K562 (cell line): ENCODE data around the gene NCR1. TPM values are rescaled to one million over a fixed set of nuclear protein-coding genes. Genes with fewer than 3 reads are reported as not detected.

Experiments used
- AFF4 ChIP-seq: sonication (generic); formaldehyde crosslinking; IDR thresholded peaks from 2 replicates; pipeline ENCODE4 v1.8.0; 2023; ENCODE audit warnings: mild to moderate bottlenecking, missing genetic modification reagents
- CHD7 ChIP-seq: fragments of 200-600 bp; sonication (generic); IDR thresholded peaks from one replicate; pipeline ENCODE4 v1.6.1; 2012; ENCODE audit warnings: mild to moderate bottlenecking, low read depth, low read length, inconsistent platforms
- FOXJ2 ChIP-seq: fragments of 200-800 bp; sonication (Bioruptor generic); IDR thresholded peaks from 2 replicates; pipeline ENCODE4 v1.6.1; 2016; ENCODE audit warnings: missing genetic modification characterization, missing compliant biosample characterization
- IRF2 ChIP-seq: sonication (generic); formaldehyde crosslinking; IDR thresholded peaks from 2 replicates; pipeline ENCODE4 v1.8.1; 2022; ENCODE audit warnings: mild to moderate bottlenecking, missing genetic modification reagents
- RBM25 ChIP-seq: fragments of 200-400 bp; formaldehyde crosslinking; IDR thresholded peaks from 2 replicates; pipeline ENCODE4 v1.6.1; 2018; ENCODE audit warnings: low read length, low read depth, moderate library complexity; ENCODE audit not compliant: severe bottlenecking
- SMC3 ChIP-seq: conservative IDR thresholded peaks from 2 replicates; pipeline ENCODE4 v1.6.1; 2011; ENCODE audit warnings: low read depth, low read length, improper control_type of control experiment; ENCODE audit not compliant: insufficient read depth
- SP2 ChIP-seq: IDR thresholded peaks from 2 replicates; pipeline ENCODE4 v1.6.1; 2011; ENCODE audit warnings: mild to moderate bottlenecking, low read depth, low read length, moderate library complexity; ENCODE audit not compliant: poor library complexity, severe bottlenecking; ENCODE audit errors: extremely low read depth
- TAF15 ChIP-seq: fragments of 200-400 bp; formaldehyde crosslinking; IDR thresholded peaks from 2 replicates; pipeline ENCODE4 v1.6.1; 2017; ENCODE audit warnings: mild to moderate bottlenecking, low read depth, low read length, moderate library complexity
- ZNF764 ChIP-seq: fragments of 250-450 bp; sonication (Bioruptor Pico); IDR thresholded peaks from 2 replicates; pipeline ENCODE4 v1.4.0; 2020; ENCODE audit warnings: low read depth, mild to moderate bottlenecking, moderate library complexity
- polyA plus RNA-seq, 8 experiments: library from polyadenylated mRNA; depleted of rRNA in 4 of 8; stranded (reverse) in 5 of 8; unstranded in 3 of 8; fragments of >200 nt; fragmentation: Nextera tagmentation in 2 of 8; fragmentation: Illumina TruSeq in 1 of 8; extraction: Ambion mirVana in 2 of 8; extraction: Trizol in 1 of 8; gene quantifications; 2 replicates each; pipeline versions ENCODE4 v1.2.1 to v1.2.3, GENCODE V29; 2011 to 2014; ENCODE audit warnings: inconsistent platforms in 1 of 8, missing spikeins in 1 of 8
- total RNA-seq, 7 experiments: library from RNA; depleted of rRNA in 6 of 7; stranded (reverse); fragments of >200 nt in 6 of 7; fragmentation: Illumina TruSeq in 2 of 7; extraction: Trizol in 2 of 7; gene quantifications; 2 replicates each; pipeline versions ENCODE4 v1.2.1 to v1.2.3, GENCODE V29; 2011 to 2021; ENCODE audit warnings: low replicate concordance in 1 of 7

NCR1 gene
- total and polyA plus RNA-seq, 9 of the 15 experiments (the other 6 are each of a cell fraction or from before 2014, with no cell fraction given) = 0.25 to 3.1 (median 1.2) TPM

DNA sequence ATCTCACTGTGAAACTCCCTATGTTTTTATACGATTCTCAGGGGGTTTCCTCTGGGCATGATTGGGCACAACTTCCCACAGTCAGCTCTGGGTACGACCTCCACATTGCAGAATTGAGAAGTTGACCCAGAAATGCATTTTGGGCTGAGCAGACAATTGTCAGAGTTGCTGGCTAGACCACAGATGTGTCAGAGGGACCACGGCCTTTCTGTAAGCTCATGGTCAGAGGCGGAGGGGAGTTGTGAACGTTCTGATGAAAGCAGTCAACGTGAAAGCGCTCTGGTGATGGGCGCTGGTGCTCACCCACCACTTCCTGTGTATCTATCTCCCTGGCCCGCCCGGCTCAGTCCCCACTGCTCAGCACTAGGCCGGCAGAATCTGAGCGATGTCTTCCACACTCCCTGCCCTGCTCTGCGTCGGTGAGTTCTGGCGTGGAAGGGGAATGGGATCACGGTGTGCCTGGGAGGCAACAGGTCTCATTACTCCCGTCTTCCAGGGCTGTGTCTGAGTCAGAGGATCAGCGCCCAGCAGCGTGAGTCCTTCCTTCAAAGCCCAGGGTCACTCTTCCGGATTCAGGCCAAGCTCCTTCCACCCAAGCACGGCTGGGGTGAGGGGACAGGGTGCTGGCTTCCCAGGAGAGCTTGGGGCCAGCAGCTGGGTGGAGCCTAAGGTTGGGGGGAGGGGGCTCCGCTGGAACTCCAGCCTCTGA is at the start of gene NCR1 (continued):
- TF ChIP-seq CHD7 = no peak
- no peak for TF ChIP-seq SP2
- TF ChIP-seq AFF4 (CRISPR knock-in tag) = no peak
- TF ChIP-seq TAF15 = no peak
- TF ChIP-seq ZNF764 (CRISPR knock-in tag) = 0 out of 2 replicates have a peak, but pooled peaks have one; percentile 4
- no peak for TF ChIP-seq SMC3
- no peak for TF ChIP-seq IRF2 (CRISPR knock-in tag)
- TF ChIP-seq FOXJ2 (tag) = no peak
- TF ChIP-seq RBM25 = no peak
